Kidney (tissue), 14 donors: Measurements from ENCODE around the gene CCDC197. TPM values are rescaled to one million over a fixed set of nuclear protein-coding genes. Genes with fewer than 3 reads are reported as not detected.

ENCODE experiments used
- DNase-seq, 5 donors: peaks; one replicate each; pipeline ENCODE4 v3.0.0-alpha.2; 2013 to 2020
- FAIRE-seq: peaks from 2 replicates; lab custom pipeline; 2012; peaks lifted over from hg19 to GRCh38; lab: Jason Lieb, UNC
- H3K27ac ChIP-seq, 2 donors: one replicate each; pipeline ENCODE4 v1.7.0; 2013; ENCODE audit warnings: low read depth in 2 of 2, low read length in 2 of 2, inconsistent platforms in 1 of 2
- H3K27me3 ChIP-seq: one replicate; pipeline ENCODE4 v1.7.1; 2013; ENCODE audit warnings: low read length, inconsistent platforms; ENCODE audit not compliant: control insufficient read depth, insufficient read depth
- H3K36me3 ChIP-seq, 3 donors: one replicate each; pipeline versions ENCODE4 v1.7.0 to v1.7.1; 2013; ENCODE audit warnings: low read length in 3 of 3, control low read depth in 1 of 3, inconsistent platforms in 1 of 3; ENCODE audit not compliant: insufficient read depth in 3 of 3, control insufficient read depth in 2 of 3
- H3K4me1 ChIP-seq, 3 donors: one replicate each; pipeline versions ENCODE4 v1.7.0 to v1.7.1; 2013; ENCODE audit warnings: low read length in 3 of 3, inconsistent platforms in 1 of 3, low read depth in 1 of 3; ENCODE audit not compliant: control insufficient read depth in 2 of 3, insufficient read depth in 2 of 3
- H3K4me3 ChIP-seq, 3 donors: one replicate each; pipeline versions ENCODE4 v1.7.0 to v1.8.1; 2013; ENCODE audit warnings: low read length in 3 of 3, control low read depth in 1 of 3, inconsistent platforms in 1 of 3
- H3K9ac ChIP-seq, 3 donors: one replicate each; pipeline versions ENCODE4 v1.7.0 to v1.7.1; 2013; ENCODE audit warnings: low read length in 3 of 3, control low read depth in 1 of 3, inconsistent platforms in 1 of 3
- H3K9me3 ChIP-seq, 3 donors: one replicate each; pipeline versions ENCODE4 v1.7.0 to v1.7.1; 2013; ENCODE audit warnings: low read length in 3 of 3, control low read depth in 1 of 3, inconsistent platforms in 1 of 3; ENCODE audit not compliant: control insufficient read depth in 2 of 3, insufficient read depth in 1 of 3
- CTCF ChIP-seq: IDR thresholded peaks from 3 replicates; pipeline ENCODE4 v1.5.1; 2012; ENCODE audit warnings: mild to moderate bottlenecking, moderate library complexity, borderline replicate concordance; ENCODE audit not compliant: insufficient read depth; ENCODE audit errors: extremely low read depth
- intact Hi-C: fragments of 100-400 bp; cut with DNase I; formaldehyde crosslinking; loops from one replicate; pipeline ENCODE4 v1.11.1; 2022
- polyA plus RNA-seq: library from polyadenylated mRNA; stranded (reverse); fragments of 350-450 nt; fragmentation: Illumina TruSeq; extraction: RNeasy Lipid Tissue Mini Kit (QIAGEN cat#74804); gene quantifications from one replicate; pipeline ENCODE4 v1.2.3, GENCODE V29; 2014; ENCODE audit warnings: low read depth, low replicate concordance; ENCODE audit not compliant: insufficient read depth
- total RNA-seq: library from RNA; stranded (reverse); fragmentation: NEBNext Ultra II Directional; extraction: Animal tissue kit (Norgen Biotek cat#: 25700); gene quantifications from one replicate; pipeline ENCODE4 v1.2.1, GENCODE V29; 2021
- donor health status: control.
- donor health status: control.
- donor health status: control.
- donor health status: control.
- donor health status: control.
- donor health status: DM: yes; HTN: yes; CAD: no.
- donor health status: Normal renal cell carcinoma (clear cell type).

CCDC197 gene
- total and polyA plus RNA-seq, 2 donors from 2014 or later: not detected

GRCh38 chr14:93987815-93988476 is 9.2 kb upstream of the CCDC197 start:
- peak in 2 of 5 donors; percentile 16 to 63 for DNase-seq
- TF ChIP-seq CTCF: no peak
- Histone ChIP-seq H3K9ac (no peak overlapping the region), H3K27ac (no peak overlapping the region), H3K4me1 (no peaks in the 10 kb centered on the region), H3K36me3 (no peaks in the 10 kb centered on the region), H3K4me3 (no peak overlapping the region), H3K9me3 (no peaks in the 10 kb centered on the region), H3K27me3 (no peaks in the 10 kb centered on the region)
- FAIRE-seq: no peak
- intact Hi-C loops: no loop called here

GRCh38 chr14:93989939-93990338 is 7.2 kb upstream of the CCDC197 start:
- no peak for TF ChIP-seq CTCF
- no peak overlapping the region for H3K27ac ChIP-seq
- no peaks in the 10 kb centered on the region for H3K27me3 ChIP-seq
- H3K9ac ChIP-seq: no peak overlapping the region
- no peak overlapping the region for H3K4me3 ChIP-seq
- no peaks in the 10 kb centered on the region for H3K36me3 ChIP-seq
- no peak for DNase-seq
- H3K9me3 ChIP-seq: no peaks in the 10 kb centered on the region
- no peak for FAIRE-seq
- H3K4me1 ChIP-seq: no peaks in the 10 kb centered on the region
- intact Hi-C loops: no loop called here

- Histone ChIP-seq H3K27me3 (no peaks in the 10 kb centered on the region), H3K36me3 (no peaks in the 10 kb centered on the region), H3K4me3 (no peak overlapping the region), H3K4me1 (no peaks in the 10 kb centered on the region), H3K27ac (no peak overlapping the region), H3K9ac (no peak overlapping the region), H3K9me3 (no peaks in the 10 kb centered on the region)
- intact Hi-C loops: no loop called here
- DNase-seq (peak in 1 of 5 donors; percentile 9), FAIRE-seq (no peak)
- TF ChIP-seq CTCF: no peak
Observed at GRCh38 chr14:93991212-93991611, 5.9 kb upstream of the CCDC197 start.
